SK-N-SH treated with all-trans-retinoic acid at 6 μM for 48 hours (cell line): ENCODE data around the gene NPY1R.

Experiments used
- ATAC-seq: fragments of 200-7000 bp; cut with Tn5 transposase; 3 replicates; pipeline ENCODE4 v1.9.1; 2020; ENCODE audit warnings: mild to moderate bottlenecking, moderate library complexity
- ARNTL ChIP-seq: fragments of 450-650 bp; formaldehyde crosslinking; IDR thresholded peaks from 2 replicates; pipeline ENCODE4 v1.5.0; 2020; ENCODE audit warnings: low read depth, mild to moderate bottlenecking, moderate library complexity, borderline replicate concordance
- BACH2 ChIP-seq: fragments of 250-450 bp; sonication (Bioruptor Pico); IDR thresholded peaks from 2 replicates; pipeline ENCODE4 v1.9.0; 2021; ENCODE audit warnings: mild to moderate bottlenecking, borderline replicate concordance
- CSDC2 ChIP-seq: fragments of 250-450 bp; sonication (Bioruptor Pico); IDR thresholded peaks from 2 replicates; pipeline ENCODE4 v1.5.0; 2020; ENCODE audit warnings: mild to moderate bottlenecking, moderate library complexity
- ESRRG ChIP-seq: fragments of 250-450 bp; sonication (Bioruptor Pico); IDR thresholded peaks from 2 replicates; pipeline ENCODE4 v1.6.1; 2021; ENCODE audit warnings: mild to moderate bottlenecking
- GLIS3 ChIP-seq: fragments of 250-450 bp; sonication (Bioruptor Pico); IDR thresholded peaks from 2 replicates; pipeline ENCODE4 v1.5.0; 2020; ENCODE audit warnings: mild to moderate bottlenecking, moderate library complexity
- ISL1 ChIP-seq: fragments of 250-450 bp; sonication (Bioruptor Pico); IDR thresholded peaks from 2 replicates; pipeline ENCODE4 v2.1.2; 2022; ENCODE audit warnings: mild to moderate bottlenecking, moderate library complexity
- OSR1 ChIP-seq: fragments of 250-450 bp; sonication (Bioruptor Pico); IDR thresholded peaks from 2 replicates; pipeline ENCODE4 v1.8.0; 2022; ENCODE audit warnings: moderate library complexity, mild to moderate bottlenecking, inconsistent platforms
- PPARA ChIP-seq: fragments of 250-450 bp; sonication (Bioruptor Pico); IDR thresholded peaks from 2 replicates; pipeline ENCODE4 v1.5.0; 2020; ENCODE audit warnings: mild to moderate bottlenecking, borderline replicate concordance
- RARB ChIP-seq: fragments of 250-450 bp; sonication (Bioruptor Pico); IDR thresholded peaks from 2 replicates; pipeline ENCODE4 v1.8.0; 2021; ENCODE audit warnings: mild to moderate bottlenecking, moderate library complexity
- TCF4 ChIP-seq: fragments of 250-450 bp; sonication (Bioruptor Pico); IDR thresholded peaks from 2 replicates; pipeline ENCODE4 v1.8.0; 2021; ENCODE audit warnings: mild to moderate bottlenecking, moderate library complexity, borderline replicate concordance
- TOX ChIP-seq: fragments of 250-450 bp; sonication (Bioruptor Pico); IDR thresholded peaks from 2 replicates; pipeline ENCODE4 v1.8.0; 2021; ENCODE audit warnings: mild to moderate bottlenecking, moderate library complexity, borderline replicate concordance
- ZC3H10 ChIP-seq: fragments of 250-450 bp; sonication (Bioruptor Pico); IDR thresholded peaks from 2 replicates; pipeline ENCODE4 v1.5.1; 2021; ENCODE audit warnings: mild to moderate bottlenecking, moderate library complexity
- ZFP3 ChIP-seq: fragments of 250-450 bp; sonication (Bioruptor Pico); IDR thresholded peaks from 2 replicates; pipeline ENCODE4 v1.5.0; 2020; ENCODE audit warnings: mild to moderate bottlenecking, moderate library complexity
- ZFP30 ChIP-seq: fragments of 450-650 bp; formaldehyde crosslinking; IDR thresholded peaks from 2 replicates; pipeline ENCODE4 v1.5.0; 2022; ENCODE audit warnings: mild to moderate bottlenecking, moderate library complexity
- ZNF565 ChIP-seq: fragments of 450-650 bp; formaldehyde crosslinking; conservative IDR thresholded peaks from 2 replicates; pipeline ENCODE4 v1.5.0; 2020; ENCODE audit warnings: low read depth, mild to moderate bottlenecking, moderate library complexity
- ZNF70 ChIP-seq: fragments of 450-650 bp; formaldehyde crosslinking; IDR thresholded peaks from 2 replicates; pipeline ENCODE4 v1.5.0; 2020; ENCODE audit warnings: mild to moderate bottlenecking, moderate library complexity
- ZNF8 ChIP-seq: fragments of 450-650 bp; formaldehyde crosslinking; IDR thresholded peaks from 2 replicates; pipeline ENCODE4 v1.5.0; 2020; ENCODE audit warnings: mild to moderate bottlenecking, moderate library complexity
- TF ChIP-seq, protein P1 (sequence below): fragments of 250-450 bp; sonication (Bioruptor Pico); IDR thresholded peaks from 2 replicates; pipeline ENCODE4 v1.5.1; 2021; ENCODE audit warnings: mild to moderate bottlenecking, moderate library complexity
- TF ChIP-seq, protein P2 (sequence below): fragments of 250-450 bp; sonication (Bioruptor Pico); IDR thresholded peaks from 2 replicates; pipeline ENCODE4 v1.8.0; 2020; ENCODE audit warnings: mild to moderate bottlenecking, moderate library complexity, borderline replicate concordance
- TF ChIP-seq, protein P3 (sequence below): fragments of 250-450 bp; sonication (Bioruptor Pico); IDR thresholded peaks from 2 replicates; pipeline ENCODE4 v1.5.1; 2020; ENCODE audit warnings: low read depth, mild to moderate bottlenecking, moderate library complexity
- TF ChIP-seq, protein P4 (sequence below): fragments of 250-450 bp; sonication (Bioruptor Pico); IDR thresholded peaks from 2 replicates; pipeline ENCODE4 v1.5.0; 2020; ENCODE audit warnings: mild to moderate bottlenecking, moderate library complexity
- TF ChIP-seq, protein P5 (sequence below): fragments of 250-450 bp; sonication (Bioruptor Pico); IDR thresholded peaks from 2 replicates; pipeline ENCODE4 v1.8.0; 2021; ENCODE audit warnings: low read depth, mild to moderate bottlenecking, moderate library complexity, borderline replicate concordance

The NPY1R gene

DNA sequence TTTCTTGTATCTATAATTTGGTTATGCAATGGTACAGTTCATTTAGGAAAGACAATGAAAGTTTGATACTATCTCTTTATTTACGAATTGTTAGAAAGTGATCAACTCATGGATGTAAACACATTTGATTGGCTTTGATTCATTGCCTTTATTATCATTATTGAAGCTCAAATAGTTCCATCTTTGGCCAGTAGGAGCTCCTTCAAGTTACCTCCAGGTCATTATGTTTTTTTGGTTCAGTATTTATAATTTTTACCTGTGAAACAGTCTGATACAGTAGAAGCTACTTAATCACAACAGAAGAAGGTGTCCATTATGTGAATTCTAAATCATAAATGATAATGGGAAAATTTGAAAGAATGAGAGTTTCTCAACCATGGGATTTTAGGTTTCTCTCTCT, 23.7 kb upstream of the NPY1R start:
- ATAC-seq, result no peak
- TF ChIP-seq ZNF565 (CRISPR knock-in tag) (no peak), OSR1 (no peak), PPARA (CRISPR knock-in tag) (no peak), RARB (no peak), BACH2 (CRISPR knock-in tag) (no peak), ARNTL (CRISPR knock-in tag) (no peak), ZNF8 (CRISPR knock-in tag) (no peak), ZNF70 (no peak), ESRRG (no peak), TCF4 (CRISPR knock-in tag) (no peak), GLIS3 (CRISPR knock-in tag) (no peak)
- TF ChIP-seq, protein P1, sequence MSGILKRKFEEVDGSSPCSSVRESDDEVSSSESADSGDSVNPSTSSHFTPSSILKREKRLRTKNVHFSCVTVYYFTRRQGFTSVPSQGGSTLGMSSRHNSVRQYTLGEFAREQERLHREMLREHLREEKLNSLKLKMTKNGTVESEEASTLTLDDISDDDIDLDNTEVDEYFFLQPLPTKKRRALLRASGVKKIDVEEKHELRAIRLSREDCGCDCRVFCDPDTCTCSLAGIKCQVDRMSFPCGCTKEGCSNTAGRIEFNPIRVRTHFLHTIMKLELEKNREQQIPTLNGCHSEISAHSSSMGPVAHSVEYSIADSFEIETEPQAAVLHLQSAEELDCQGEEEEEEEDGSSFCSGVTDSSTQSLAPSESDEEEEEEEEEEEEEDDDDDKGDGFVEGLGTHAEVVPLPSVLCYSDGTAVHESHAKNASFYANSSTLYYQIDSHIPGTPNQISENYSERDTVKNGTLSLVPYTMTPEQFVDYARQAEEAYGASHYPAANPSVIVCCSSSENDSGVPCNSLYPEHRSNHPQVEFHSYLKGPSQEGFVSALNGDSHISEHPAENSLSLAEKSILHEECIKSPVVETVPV (CRISPR knock-in tag), result no peak
- TF ChIP-seq, protein P2, sequence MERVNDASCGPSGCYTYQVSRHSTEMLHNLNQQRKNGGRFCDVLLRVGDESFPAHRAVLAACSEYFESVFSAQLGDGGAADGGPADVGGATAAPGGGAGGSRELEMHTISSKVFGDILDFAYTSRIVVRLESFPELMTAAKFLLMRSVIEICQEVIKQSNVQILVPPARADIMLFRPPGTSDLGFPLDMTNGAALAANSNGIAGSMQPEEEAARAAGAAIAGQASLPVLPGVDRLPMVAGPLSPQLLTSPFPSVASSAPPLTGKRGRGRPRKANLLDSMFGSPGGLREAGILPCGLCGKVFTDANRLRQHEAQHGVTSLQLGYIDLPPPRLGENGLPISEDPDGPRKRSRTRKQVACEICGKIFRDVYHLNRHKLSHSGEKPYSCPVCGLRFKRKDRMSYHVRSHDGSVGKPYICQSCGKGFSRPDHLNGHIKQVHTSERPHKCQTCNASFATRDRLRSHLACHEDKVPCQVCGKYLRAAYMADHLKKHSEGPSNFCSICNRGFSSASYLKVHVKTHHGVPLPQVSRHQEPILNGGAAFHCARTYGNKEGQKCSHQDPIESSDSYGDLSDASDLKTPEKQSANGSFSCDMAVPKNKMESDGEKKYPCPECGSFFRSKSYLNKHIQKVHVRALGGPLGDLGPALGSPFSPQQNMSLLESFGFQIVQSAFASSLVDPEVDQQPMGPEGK (CRISPR knock-in tag), result no peak
- TF ChIP-seq, protein P3, sequence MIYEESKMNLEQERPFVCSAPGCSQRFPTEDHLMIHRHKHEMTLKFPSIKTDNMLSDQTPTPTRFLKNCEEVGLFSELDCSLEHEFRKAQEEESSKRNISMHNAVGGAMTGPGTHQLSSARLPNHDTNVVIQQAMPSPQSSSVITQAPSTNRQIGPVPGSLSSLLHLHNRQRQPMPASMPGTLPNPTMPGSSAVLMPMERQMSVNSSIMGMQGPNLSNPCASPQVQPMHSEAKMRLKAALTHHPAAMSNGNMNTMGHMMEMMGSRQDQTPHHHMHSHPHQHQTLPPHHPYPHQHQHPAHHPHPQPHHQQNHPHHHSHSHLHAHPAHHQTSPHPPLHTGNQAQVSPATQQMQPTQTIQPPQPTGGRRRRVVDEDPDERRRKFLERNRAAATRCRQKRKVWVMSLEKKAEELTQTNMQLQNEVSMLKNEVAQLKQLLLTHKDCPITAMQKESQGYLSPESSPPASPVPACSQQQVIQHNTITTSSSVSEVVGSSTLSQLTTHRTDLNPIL (CRISPR knock-in tag), result no peak

DNA sequence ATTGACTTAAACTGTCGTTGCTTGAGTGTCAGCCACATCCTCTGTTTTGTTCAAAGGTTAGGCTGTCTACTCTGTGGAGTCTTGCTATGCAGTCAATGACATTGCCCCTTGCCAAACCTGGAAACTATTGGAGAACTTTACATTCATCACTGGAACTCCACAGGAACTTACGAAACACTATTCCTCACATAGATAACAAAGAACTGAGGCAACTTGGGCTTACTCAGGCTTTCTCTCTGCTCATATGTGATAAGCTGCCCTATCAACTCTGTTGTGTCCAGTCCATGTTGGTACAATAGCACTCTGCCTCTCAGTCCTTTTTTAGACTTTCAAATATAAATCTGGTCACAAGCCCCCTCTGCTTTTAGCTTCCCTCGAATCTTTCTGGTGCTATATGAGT, 20.7 kb upstream of the NPY1R start:
- no peak for ATAC-seq
- no peak for TF ChIP-seq ZC3H10 (CRISPR knock-in tag)
- no peak for TF ChIP-seq ZFP30 (CRISPR knock-in tag)
- TF ChIP-seq, protein P4, sequence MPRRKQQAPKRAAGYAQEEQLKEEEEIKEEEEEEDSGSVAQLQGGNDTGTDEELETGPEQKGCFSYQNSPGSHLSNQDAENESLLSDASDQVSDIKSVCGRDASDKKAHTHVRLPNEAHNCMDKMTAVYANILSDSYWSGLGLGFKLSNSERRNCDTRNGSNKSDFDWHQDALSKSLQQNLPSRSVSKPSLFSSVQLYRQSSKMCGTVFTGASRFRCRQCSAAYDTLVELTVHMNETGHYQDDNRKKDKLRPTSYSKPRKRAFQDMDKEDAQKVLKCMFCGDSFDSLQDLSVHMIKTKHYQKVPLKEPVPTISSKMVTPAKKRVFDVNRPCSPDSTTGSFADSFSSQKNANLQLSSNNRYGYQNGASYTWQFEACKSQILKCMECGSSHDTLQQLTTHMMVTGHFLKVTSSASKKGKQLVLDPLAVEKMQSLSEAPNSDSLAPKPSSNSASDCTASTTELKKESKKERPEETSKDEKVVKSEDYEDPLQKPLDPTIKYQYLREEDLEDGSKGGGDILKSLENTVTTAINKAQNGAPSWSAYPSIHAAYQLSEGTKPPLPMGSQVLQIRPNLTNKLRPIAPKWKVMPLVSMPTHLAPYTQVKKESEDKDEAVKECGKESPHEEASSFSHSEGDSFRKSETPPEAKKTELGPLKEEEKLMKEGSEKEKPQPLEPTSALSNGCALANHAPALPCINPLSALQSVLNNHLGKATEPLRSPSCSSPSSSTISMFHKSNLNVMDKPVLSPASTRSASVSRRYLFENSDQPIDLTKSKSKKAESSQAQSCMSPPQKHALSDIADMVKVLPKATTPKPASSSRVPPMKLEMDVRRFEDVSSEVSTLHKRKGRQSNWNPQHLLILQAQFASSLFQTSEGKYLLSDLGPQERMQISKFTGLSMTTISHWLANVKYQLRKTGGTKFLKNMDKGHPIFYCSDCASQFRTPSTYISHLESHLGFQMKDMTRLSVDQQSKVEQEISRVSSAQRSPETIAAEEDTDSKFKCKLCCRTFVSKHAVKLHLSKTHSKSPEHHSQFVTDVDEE, result no peak
- TF ChIP-seq ARNTL (CRISPR knock-in tag), result no peak
- TF ChIP-seq TCF4 (CRISPR knock-in tag), result no peak
- TF ChIP-seq ZNF565 (CRISPR knock-in tag), result no peak

DNA sequence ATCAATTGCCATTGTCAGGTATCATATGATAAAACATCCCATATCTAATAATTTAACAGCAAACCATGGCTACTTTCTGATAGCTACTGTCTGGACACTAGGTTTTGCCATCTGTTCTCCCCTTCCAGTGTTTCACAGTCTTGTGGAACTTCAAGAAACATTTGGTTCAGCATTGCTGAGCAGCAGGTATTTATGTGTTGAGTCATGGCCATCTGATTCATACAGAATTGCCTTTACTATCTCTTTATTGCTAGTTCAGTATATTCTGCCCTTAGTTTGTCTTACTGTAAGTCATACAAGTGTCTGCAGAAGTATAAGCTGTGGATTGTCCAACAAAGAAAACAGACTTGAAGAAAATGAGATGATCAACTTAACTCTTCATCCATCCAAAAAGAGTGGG, 18.3 kb upstream of the NPY1R start:
- no peak for ATAC-seq
- TF ChIP-seq ZC3H10 (CRISPR knock-in tag), result no peak
- no peak for TF ChIP-seq ZNF8 (CRISPR knock-in tag)
- no peak for TF ChIP-seq GLIS3 (CRISPR knock-in tag)
- no peak for TF ChIP-seq CSDC2 (CRISPR knock-in tag)
- no peak for TF ChIP-seq ZNF565 (CRISPR knock-in tag)
- TF ChIP-seq ZNF70, result no peak
- TF ChIP-seq OSR1, result no peak
- TF ChIP-seq, protein P1 (CRISPR knock-in tag), result no peak
- TF ChIP-seq, protein P5, sequence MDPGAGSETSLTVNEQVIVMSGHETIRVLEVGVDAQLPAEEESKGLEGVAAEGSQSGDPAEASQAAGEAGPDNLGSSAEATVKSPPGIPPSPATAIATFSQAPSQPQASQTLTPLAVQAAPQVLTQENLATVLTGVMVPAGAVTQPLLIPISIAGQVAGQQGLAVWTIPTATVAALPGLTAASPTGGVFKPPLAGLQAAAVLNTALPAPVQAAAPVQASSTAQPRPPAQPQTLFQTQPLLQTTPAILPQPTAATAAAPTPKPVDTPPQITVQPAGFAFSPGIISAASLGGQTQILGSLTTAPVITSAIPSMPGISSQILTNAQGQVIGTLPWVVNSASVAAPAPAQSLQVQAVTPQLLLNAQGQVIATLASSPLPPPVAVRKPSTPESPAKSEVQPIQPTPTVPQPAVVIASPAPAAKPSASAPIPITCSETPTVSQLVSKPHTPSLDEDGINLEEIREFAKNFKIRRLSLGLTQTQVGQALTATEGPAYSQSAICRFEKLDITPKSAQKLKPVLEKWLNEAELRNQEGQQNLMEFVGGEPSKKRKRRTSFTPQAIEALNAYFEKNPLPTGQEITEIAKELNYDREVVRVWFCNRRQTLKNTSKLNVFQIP (CRISPR knock-in tag), result no peak
- TF ChIP-seq ZFP3 (CRISPR knock-in tag), result no peak
- TF ChIP-seq RARB, result no peak
- TF ChIP-seq, protein P3 (CRISPR knock-in tag), result no peak
- no peak for TF ChIP-seq BACH2 (CRISPR knock-in tag)
- TF ChIP-seq, protein P4, result no peak
- no peak for TF ChIP-seq ZFP30 (CRISPR knock-in tag)
- TF ChIP-seq TOX (CRISPR knock-in tag), result no peak
- no peak for TF ChIP-seq ARNTL (CRISPR knock-in tag)
- no peak for TF ChIP-seq PPARA (CRISPR knock-in tag)
- TF ChIP-seq ISL1 (CRISPR knock-in tag), result no peak
